ENCODE data around the gene INSYN2A.

GRCh38 chr10:127210936-127211466 lies 14.6 kb upstream of the INSYN2A start:
- TF ChIP-seq, protein P1, sequence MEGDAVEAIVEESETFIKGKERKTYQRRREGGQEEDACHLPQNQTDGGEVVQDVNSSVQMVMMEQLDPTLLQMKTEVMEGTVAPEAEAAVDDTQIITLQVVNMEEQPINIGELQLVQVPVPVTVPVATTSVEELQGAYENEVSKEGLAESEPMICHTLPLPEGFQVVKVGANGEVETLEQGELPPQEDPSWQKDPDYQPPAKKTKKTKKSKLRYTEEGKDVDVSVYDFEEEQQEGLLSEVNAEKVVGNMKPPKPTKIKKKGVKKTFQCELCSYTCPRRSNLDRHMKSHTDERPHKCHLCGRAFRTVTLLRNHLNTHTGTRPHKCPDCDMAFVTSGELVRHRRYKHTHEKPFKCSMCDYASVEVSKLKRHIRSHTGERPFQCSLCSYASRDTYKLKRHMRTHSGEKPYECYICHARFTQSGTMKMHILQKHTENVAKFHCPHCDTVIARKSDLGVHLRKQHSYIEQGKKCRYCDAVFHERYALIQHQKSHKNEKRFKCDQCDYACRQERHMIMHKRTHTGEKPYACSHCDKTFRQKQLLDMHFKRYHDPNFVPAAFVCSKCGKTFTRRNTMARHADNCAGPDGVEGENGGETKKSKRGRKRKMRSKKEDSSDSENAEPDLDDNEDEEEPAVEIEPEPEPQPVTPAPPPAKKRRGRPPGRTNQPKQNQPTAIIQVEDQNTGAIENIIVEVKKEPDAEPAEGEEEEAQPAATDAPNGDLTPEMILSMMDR (IDR thresholded peaks at IDR 0.05; ENCODE audit: insufficient read depth, low read length, poor library complexity, severe bottlenecking), result no peak
- no peak for TF ChIP-seq EZH2phosphoT487 (conservative IDR thresholded peaks at IDR 0.05; ENCODE audit: low read length)
